Glomerular visceral epithelial cell (primary cell): Measurements from ENCODE around the gene OR10X1.

Source experiments
- DNase-seq: peaks from one replicate; pipeline ENCODE4 v3.0.0-alpha.2; 2016; ENCODE audit errors: extremely low spot score

Gene OR10X1

GRCh38 chr1:158579733-158580132, at the start of gene OR10X1:
Gene OR10X1, minus strand, starts transcription at chr1:158579899. Its CDS starts 0 bp downstream, at chr1:158579899.
- no peak for DNase-seq

GRCh38 chr1:158613764-158614163, 34.1 kb upstream of the OR10X1 start:
- DNase-seq, result no peak

- no peak for DNase-seq
Measured at GRCh38 chr1:158611916-158612315, 32.2 kb upstream of the OR10X1 start.

GRCh38 chr1:158607296-158607695, 27.6 kb upstream of the OR10X1 start:
- DNase-seq, result no peak

GRCh38 chr1:158604968-158605367, 25.3 kb upstream of the OR10X1 start, which contains the start of gene OR10Z1:
Gene OR10Z1, plus strand, starts transcription at chr1:158605268. Its CDS starts 1,171 bp downstream, at chr1:158606439.
- DNase-seq, result no peak

GRCh38 chr1:158600735-158601134, 21.0 kb upstream of the OR10X1 start:
- DNase-seq, result no peak

- DNase-seq, result no peak
Measured at GRCh38 chr1:158586942-158587341, 7.2 kb upstream of the OR10X1 start.

GRCh38 chr1:158583962-158584361, 4.3 kb upstream of the OR10X1 start:
- no peak for DNase-seq

GRCh38 chr1:158577561-158577960, 2.1 kb downstream of the OR10X1 start:
- no peak for DNase-seq

- DNase-seq, result no peak
Measured at GRCh38 chr1:158572226-158572625, 7.5 kb downstream of the OR10X1 start.

- no peak for DNase-seq
Measured at GRCh38 chr1:158570480-158570879, 9.2 kb downstream of the OR10X1 start, which contains the start of gene OR6P1. Gene OR6P1, minus strand, starts transcription at chr1:158570580. Its CDS starts 6,976 bp downstream, at chr1:158563604.

- DNase-seq, result no peak
Measured at GRCh38 chr1:158564608-158565007, 15.1 kb downstream of the OR10X1 start.

GRCh38 chr1:158563853-158564252, 15.8 kb downstream of the OR10X1 start:
- no peak for DNase-seq

- DNase-seq, result no peak
Measured at GRCh38 chr1:158559696-158560095, 20.0 kb downstream of the OR10X1 start.

GRCh38 chr1:158554352-158554751, 25.3 kb downstream of the OR10X1 start, which contains the start of gene OR6Y1:
Gene OR6Y1, minus strand, starts transcription at chr1:158554405. Its CDS starts 6,300 bp downstream, at chr1:158548105.
- DNase-seq, result no peak

GRCh38 chr1:158552296-158552695, 27.4 kb downstream of the OR10X1 start:
- DNase-seq, result no peak

- no peak for DNase-seq
Measured at GRCh38 chr1:158547533-158547932, 32.2 kb downstream of the OR10X1 start.

GRCh38 chr1:158537609-158538008, 42.1 kb downstream of the OR10X1 start:
- no peak for DNase-seq

GRCh38 chr1:158534496-158534895, 45.2 kb downstream of the OR10X1 start:
- DNase-seq, result no peak
